HepG2 (cell line): Measurements from ENCODE around the gene ZC3H12A. TPM values are rescaled to one million over a fixed set of nuclear protein-coding genes. Genes with fewer than 3 reads are reported as not detected.

Source experiments
- ATAC-seq: fragments of 200-7000 bp; cut with Tn5 transposase; 3 replicates; pipeline ENCODE4 v1.9.1; 2020; ENCODE audit warnings: mild to moderate bottlenecking, moderate library complexity
- BruUV-seq: library from RNA; stranded (reverse); fragments of 400-500 nt; replicated peaks from 2 replicates; lab custom pipeline; 2021; lab: Mats Ljungman, UMichigan
- CTCF ChIA-PET: fragments of 300-600 bp; formaldehyde crosslinking; extraction: SDS; loops from one replicate; lab custom pipeline; 2021; ENCODE audit warnings: low total read pairs, inconsistent platforms, low intra/inter-chr PET ratio; lab: Yijun Ruan, JAX
- POLR2A ChIA-PET: fragments of 350-600 bp; sonication (Branson Sonifier 250); formaldehyde crosslinking; loops from one replicate; lab custom pipeline; 2020; ENCODE audit warnings: antibody characterized with exemption, inconsistent platforms; lab: Yijun Ruan, JAX
- DNase-seq: peaks from one replicate; pipeline ENCODE4 v3.0.0-alpha.2; 2015; ENCODE audit warnings: low spot score
- FAIRE-seq: peaks from 3 replicates; lab custom pipeline; 2011; peaks lifted over from hg19 to GRCh38; lab: Jason Lieb, UNC
- H2AFZ ChIP-seq: one replicate; pipeline ENCODE4 v1.6.1; 2011; ENCODE audit warnings: low read length, inconsistent platforms
- H3K27ac ChIP-seq: fragments of 300-600 bp; 3 replicates; pipeline ENCODE4 v1.8.0; 2011; ENCODE audit warnings: mixed run types, mild to moderate bottlenecking, mixed read lengths, low read length, inconsistent platforms; ENCODE audit not compliant: insufficient read depth; ENCODE audit errors: extremely low read length
- H3K27me3 ChIP-seq, 2 experiments: fragments of 200-600 bp in 1 of 2; 2 replicates in 1 of 2; 3 replicates in 1 of 2; pipeline versions ENCODE4 v1.6.0 to v1.8.0; 2011; ENCODE audit warnings: low read length in 2 of 2, mild to moderate bottlenecking in 2 of 2, moderate library complexity in 2 of 2, inconsistent platforms in 1 of 2; ENCODE audit not compliant: insufficient read depth in 2 of 2, control insufficient read depth in 1 of 2
- H3K36me3 ChIP-seq, 2 experiments: fragments of 200-600 bp in 1 of 2; replicated peaks in 1 of 2; 2 replicates in 1 of 2; 3 replicates in 1 of 2; pipeline versions ENCODE4 v1.5.1 to v1.8.0; 2011; ENCODE audit warnings: low read length in 2 of 2, inconsistent platforms in 1 of 2; ENCODE audit not compliant: insufficient read depth in 2 of 2, control insufficient read depth in 1 of 2
- H3K4me1 ChIP-seq: 2 replicates; pipeline ENCODE4 v1.5.1; 2012; ENCODE audit warnings: low read length, inconsistent platforms; ENCODE audit not compliant: insufficient read depth
- H3K4me2 ChIP-seq: 2 replicates; pipeline ENCODE4 v1.6.0; 2011; ENCODE audit warnings: low read depth, low read length, inconsistent platforms
- H3K4me3 ChIP-seq, 3 experiments: fragments of 200-600 bp in 1 of 3; sonication (generic), shearing (Covaris generic) in 1 of 3; replicated peaks in 1 of 3; 2 replicates each; pipeline ENCODE4 v1.5.1; 2011 to 2016; ENCODE audit warnings: low read length in 3 of 3, inconsistent platforms in 2 of 3, low read depth in 2 of 3, mild to moderate bottlenecking in 2 of 3, control low read depth in 1 of 3, mixed read lengths in 1 of 3; ENCODE audit not compliant: insufficient read depth in 1 of 3
- H3K79me2 ChIP-seq: one replicate; pipeline ENCODE4 v1.6.1; 2011; ENCODE audit warnings: low read length, inconsistent platforms; ENCODE audit not compliant: insufficient read depth
- H3K9ac ChIP-seq: 2 replicates; pipeline ENCODE4 v1.6.0; 2011; ENCODE audit warnings: mild to moderate bottlenecking, low read depth, low read length, inconsistent platforms; ENCODE audit not compliant: insufficient read depth
- H3K9me3 ChIP-seq: 2 replicates; pipeline ENCODE4 v1.5.1; 2012; ENCODE audit warnings: mild to moderate bottlenecking, low read length
- H4K20me1 ChIP-seq: 2 replicates; pipeline ENCODE4 v1.6.0; 2011; ENCODE audit warnings: inconsistent platforms, mild to moderate bottlenecking, low read length, moderate library complexity; ENCODE audit not compliant: insufficient read depth
- ATAD3A ChIP-seq: sonication (generic); formaldehyde crosslinking; IDR thresholded peaks from 2 replicates; pipeline ENCODE4 v1.4.0; 2020; ENCODE audit warnings: missing genetic modification reagents
- BHLHE40 ChIP-seq: IDR thresholded peaks from 2 replicates; pipeline ENCODE4 v1.6.1; 2011; ENCODE audit warnings: low read length, improper control_type of control experiment
- HNRNPH1 ChIP-seq: fragments of 200-400 bp; formaldehyde crosslinking; optimal IDR thresholded peaks from 2 replicates; pipeline ENCODE3; 2017; ENCODE audit warnings: mild to moderate bottlenecking, low read depth, low read length
- KIAA2018 ChIP-seq: sonication (generic); formaldehyde crosslinking; IDR thresholded peaks from 2 replicates; pipeline ENCODE4 v1.5.0; 2020; ENCODE audit warnings: mild to moderate bottlenecking, missing genetic modification reagents, borderline replicate concordance
- RAD51 ChIP-seq: fragments of 450-650 bp; IDR thresholded peaks from 2 replicates; pipeline ENCODE4 v1.6.1; 2016; ENCODE audit warnings: borderline replicate concordance
- ZNF446 ChIP-seq: sonication (generic); formaldehyde crosslinking; IDR thresholded peaks from 2 replicates; pipeline ENCODE4 v1.5.0; 2020; ENCODE audit warnings: mild to moderate bottlenecking, missing genetic modification reagents
- ZNF577 ChIP-seq: sonication (generic); formaldehyde crosslinking; IDR thresholded peaks from 2 replicates; pipeline ENCODE4 v1.4.0; 2020; ENCODE audit warnings: mild to moderate bottlenecking, low read depth, missing genetic modification reagents, borderline replicate concordance
- ZNF7 ChIP-seq: IDR thresholded peaks from 2 replicates; pipeline ENCODE4 v1.6.1; 2016; ENCODE audit warnings: missing biosample characterization, missing genetic modification reagents
- WGBS: methylation state at CpG from one replicate; pipeline ENCODE4 v1.1.6; 2017; ENCODE audit warnings: low lambda C conversion rate; 5-methylcytosine and 5-hydroxymethylcytosine counted together
- in situ Hi-C: cut with HindIII; loops from 2 replicates; pipeline ENCODE4 v1.10.0; 2017; ENCODE audit warnings: low pct_unique_long_range_greater_than_20kb; ENCODE audit not compliant: extremely low pct_ligation_motif_present
- intact Hi-C: fragments of 100-400 bp; cut with micrococcal nuclease; formaldehyde crosslinking; loops from one replicate; pipeline ENCODE4 v1.10.0; 2022; ENCODE audit not compliant: unreplicated experiment
- polyA plus RNA-seq, 8 experiments: library from polyadenylated mRNA; depleted of rRNA in 3 of 8; stranded (reverse) in 7 of 8; unstranded in 1 of 8; fragments of >200 nt; fragmentation: Illumina TruSeq in 4 of 8; extraction: Trizol in 4 of 8; gene quantifications; 2 replicates each; pipeline versions ENCODE4 v1.2.1 to v1.2.3, GENCODE V29; 2011 to 2016; ENCODE audit warnings: low read depth in 4 of 8, missing spikeins in 1 of 8, mixed read lengths in 1 of 8; ENCODE audit not compliant: insufficient read depth in 1 of 8
- total RNA-seq, 5 experiments: library from RNA; depleted of rRNA; stranded (reverse); fragments of >200 nt; fragmentation: Illumina TruSeq; extraction: Trizol; gene quantifications; 2 replicates each; pipeline ENCODE4 v1.2.3, GENCODE V29; 2016; ENCODE audit warnings: low read depth in 1 of 5
- TF ChIP-seq, protein P1 (sequence below): IDR thresholded peaks from 2 replicates; pipeline ENCODE4 v1.6.1; 2016; ENCODE audit warnings: low read depth, borderline replicate concordance

Gene ZC3H12A
- total and polyA plus RNA-seq, 2 of the 13 experiments (the other 11 are each of a cell fraction or from before 2014, with no cell fraction given): 6.8 to 13.3 TPM

- Histone ChIP-seq H3K9me3 (no peaks in the 10 kb centered on the region), H3K4me2 (no peak overlapping the region), H3K27ac (no peak overlapping the region), H4K20me1 (0 out of 2 replicates have a peak, but pooled peaks cover 2% of the 10 kb centered on the region), H3K9ac (no peak overlapping the region), H2AFZ (no peak overlapping the region), H3K36me3 (peaks cover 16 to 40% of the 10 kb centered on the region in 2 experiments), H3K79me2 (peaks cover 16% of the 10 kb centered on the region), H3K4me1 (peaks cover 43% of the 10 kb centered on the region), H3K27me3 (no peaks in the 10 kb centered on the region), H3K4me3 (no peak overlapping the region)
- FAIRE-seq (no peak), DNase-seq (no peak), ATAC-seq (no peak)
- intact Hi-C loops (no loop called here), in situ Hi-C loops (no loop called here)
- 95% methylated on average over 14 of the region's 18 CpGs for WGBS
- CTCF ChIA-PET: no interaction called here
- no TSS peak for BruUV-seq
- POLR2A ChIA-PET: interaction anchor here (1.4 kb wide), 1 partner anchor 8 kb away, joined by 7 read pairs; the partner anchor contains the start of gene ZC3H12A
- TF ChIP-seq KIAA2018 (CRISPR knock-in tag): no peak
- no peak for TF ChIP-seq RAD51
- TF ChIP-seq ATAD3A (CRISPR knock-in tag): no peak
- no peak for TF ChIP-seq HNRNPH1
- TF ChIP-seq BHLHE40: no peak
- no peak for TF ChIP-seq ZNF7
- TF ChIP-seq, protein P1, sequence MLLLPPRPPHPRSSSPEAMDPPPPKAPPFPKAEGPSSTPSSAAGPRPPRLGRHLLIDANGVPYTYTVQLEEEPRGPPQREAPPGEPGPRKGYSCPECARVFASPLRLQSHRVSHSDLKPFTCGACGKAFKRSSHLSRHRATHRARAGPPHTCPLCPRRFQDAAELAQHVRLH (CRISPR knock-in tag): no peak
- TF ChIP-seq ZNF577 (CRISPR knock-in tag): no peak
- no peak for TF ChIP-seq ZNF446 (CRISPR knock-in tag)
Observed at GRCh38 chr1:37482004-37482785, 7.8 kb downstream of the ZC3H12A start.
